AG04449 (cell line): Measurements from ENCODE around the gene NUCB1.

ENCODE experiments used
- CTCF ChIA-PET: fragments of 350-600 bp; formaldehyde crosslinking; extraction: SDS; loops from one replicate; lab custom pipeline; 2021; ENCODE audit warnings: antibody characterized with exemption; lab: Yijun Ruan, JAX
- POLR2A ChIA-PET: fragments of 400-600, 350-600 bp; formaldehyde crosslinking; extraction: SDS; loops from one replicate; lab custom pipeline; 2020; ENCODE audit warnings: antibody characterized with exemption, inconsistent platforms; lab: Yijun Ruan, JAX
- DNase-seq: peaks from one replicate; pipeline ENCODE4 v3.0.0-alpha.2; 2010; ENCODE audit warnings: low read depth, low spot score
- H3K4me3 ChIP-seq: 2 replicates; pipeline ENCODE4 v1.5.1; 2011; ENCODE audit warnings: low read depth, mild to moderate bottlenecking, control low read depth, low read length
- TF ChIP-seq, protein P1 (sequence below): IDR thresholded peaks from one replicate; pipeline ENCODE4 v1.5.1; 2011; ENCODE audit warnings: mild to moderate bottlenecking, moderate library complexity, low read length, control low read depth, inconsistent platforms; ENCODE audit not compliant: insufficient read depth; ENCODE audit errors: missing control alignments

The NUCB1 gene

DNA sequence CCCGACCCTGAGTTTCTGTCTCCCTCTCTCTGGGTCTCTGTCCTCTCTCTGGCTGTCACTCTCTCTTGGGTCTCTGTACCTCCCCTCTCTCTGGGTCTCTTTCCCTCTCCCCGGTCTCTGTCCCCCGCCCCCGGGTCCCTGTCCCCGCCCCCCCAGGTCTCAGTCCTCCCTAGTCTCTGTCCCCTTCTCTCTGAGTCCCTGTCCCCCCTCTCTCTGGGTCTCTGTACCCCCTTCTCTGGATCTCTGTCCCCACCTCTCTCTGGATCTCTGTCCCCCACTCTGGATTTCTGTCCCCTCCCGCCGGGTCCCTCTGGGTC lies 62.7 kb downstream of the NUCB1 start:
- POLR2A ChIA-PET = interaction anchor here (1.1 kb wide), 1 partner anchor 154 kb away, joined by 3 read pairs; no protein-coding TSS in a partner anchor
- TF ChIP-seq, protein P1, sequence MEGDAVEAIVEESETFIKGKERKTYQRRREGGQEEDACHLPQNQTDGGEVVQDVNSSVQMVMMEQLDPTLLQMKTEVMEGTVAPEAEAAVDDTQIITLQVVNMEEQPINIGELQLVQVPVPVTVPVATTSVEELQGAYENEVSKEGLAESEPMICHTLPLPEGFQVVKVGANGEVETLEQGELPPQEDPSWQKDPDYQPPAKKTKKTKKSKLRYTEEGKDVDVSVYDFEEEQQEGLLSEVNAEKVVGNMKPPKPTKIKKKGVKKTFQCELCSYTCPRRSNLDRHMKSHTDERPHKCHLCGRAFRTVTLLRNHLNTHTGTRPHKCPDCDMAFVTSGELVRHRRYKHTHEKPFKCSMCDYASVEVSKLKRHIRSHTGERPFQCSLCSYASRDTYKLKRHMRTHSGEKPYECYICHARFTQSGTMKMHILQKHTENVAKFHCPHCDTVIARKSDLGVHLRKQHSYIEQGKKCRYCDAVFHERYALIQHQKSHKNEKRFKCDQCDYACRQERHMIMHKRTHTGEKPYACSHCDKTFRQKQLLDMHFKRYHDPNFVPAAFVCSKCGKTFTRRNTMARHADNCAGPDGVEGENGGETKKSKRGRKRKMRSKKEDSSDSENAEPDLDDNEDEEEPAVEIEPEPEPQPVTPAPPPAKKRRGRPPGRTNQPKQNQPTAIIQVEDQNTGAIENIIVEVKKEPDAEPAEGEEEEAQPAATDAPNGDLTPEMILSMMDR = no peak
- no peak overlapping the region for H3K4me3 ChIP-seq
- CTCF ChIA-PET = interaction anchor here (2.3 kb wide), 1 partner anchor 8 kb away, joined by 5 read pairs; no protein-coding TSS in a partner anchor
- no peak for DNase-seq

DNA sequence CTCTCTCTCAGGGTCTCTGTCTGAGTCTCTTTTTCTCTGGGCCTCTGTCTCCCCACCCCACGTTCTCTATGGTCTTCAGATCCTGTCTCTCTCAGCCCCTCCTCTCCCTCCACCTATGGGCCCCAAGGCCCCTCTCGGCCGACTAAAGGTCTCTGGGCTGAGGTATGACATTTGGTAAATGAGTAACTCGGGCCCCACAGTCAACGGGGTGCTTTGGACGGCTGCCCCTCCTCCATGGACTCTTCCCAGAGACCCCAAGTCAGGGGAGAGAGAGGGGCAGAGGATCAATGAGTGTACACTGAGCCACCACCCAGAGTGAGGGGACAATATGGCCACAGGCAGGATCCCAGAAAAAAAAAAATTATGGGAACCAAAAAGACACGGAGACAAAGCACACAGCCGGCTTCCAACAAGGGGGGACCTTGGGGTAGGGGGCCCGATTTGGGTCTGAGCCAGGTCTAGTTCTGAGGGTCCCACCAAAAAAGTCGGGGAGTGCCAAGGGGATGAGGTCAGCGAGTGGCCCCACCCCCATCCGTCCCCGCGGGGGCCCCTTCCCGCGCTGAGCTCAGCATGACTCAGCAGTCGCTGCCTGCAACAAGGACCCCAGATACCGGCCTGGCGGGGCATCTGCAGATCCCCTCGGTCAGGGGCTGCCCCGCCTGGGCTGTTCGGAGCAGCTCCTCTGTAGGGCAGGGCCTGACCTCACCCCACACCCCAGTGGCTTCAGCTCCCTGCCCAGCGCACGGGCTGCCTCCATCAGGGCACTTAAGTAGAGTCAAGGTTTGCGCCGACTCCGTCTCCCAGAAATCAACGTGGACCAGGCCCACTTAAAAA lies 63.5 kb downstream of the NUCB1 start:
- H3K4me3 ChIP-seq = peak overlapping the region; percentile 23
- no peak for DNase-seq
- TF ChIP-seq, protein P1 = no peak
- ChIA-PET CTCF (interaction anchor here (0.7 to 1.5 kb wide), 5 partner anchors 10 to 186 kb away, joined by 3 to 6 read pairs (median 4); partner anchors contain the start of genes GYS1 and RUVBL2), POLR2A (interaction anchor here (0.6 to 1.6 kb wide), 14 partner anchors 9 to 180 kb away, joined by 3 to 16 read pairs (median 4); partner anchors contain the start of genes BAX, GYS1, NUCB1 and RUVBL2)

DNA sequence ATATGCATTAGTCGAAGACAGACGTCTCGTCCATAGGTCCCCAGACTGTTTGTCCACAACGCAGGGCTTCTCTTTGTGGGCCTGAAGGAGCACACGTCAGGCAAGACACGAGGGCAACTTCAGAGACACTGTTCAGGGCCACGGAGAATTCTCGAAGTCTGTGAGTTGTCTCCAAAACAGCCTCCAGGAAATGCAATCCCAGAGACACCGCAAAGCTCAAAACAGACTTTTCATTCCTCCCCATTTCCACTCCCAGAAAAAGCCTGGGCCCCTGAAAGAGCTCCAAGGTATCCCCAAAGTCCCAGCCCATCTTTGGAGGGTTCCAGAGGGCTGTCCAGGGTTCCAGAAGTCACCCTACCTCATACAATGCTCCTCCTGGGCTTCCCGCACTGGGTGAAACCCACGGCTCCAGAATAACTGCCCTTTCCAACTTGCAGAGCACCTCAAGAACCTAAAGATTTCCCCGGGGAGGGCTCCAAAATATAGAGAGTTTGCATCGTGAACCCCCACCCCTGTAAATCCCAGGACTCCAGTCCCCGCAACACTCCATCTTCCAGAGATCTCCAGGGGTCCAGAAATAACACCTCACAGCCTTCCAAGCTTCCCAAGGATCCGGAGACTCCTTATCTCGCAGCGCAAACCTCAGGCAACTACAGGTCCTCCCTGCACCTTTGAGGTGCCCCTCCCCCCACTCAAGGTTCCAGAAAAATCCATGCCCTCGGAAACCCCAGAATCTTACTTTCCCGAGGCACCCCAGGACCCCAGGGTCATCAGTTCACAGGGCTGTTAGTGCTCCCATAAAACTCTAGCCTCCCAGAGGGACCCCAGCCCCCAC lies 64.3 kb downstream of the NUCB1 start:
- TF ChIP-seq, protein P1 = no peak
- ChIA-PET POLR2A (interaction anchor here (0.6 to 7.5 kb wide), 17 partner anchors 9 to 181 kb away, joined by 3 to 119 read pairs (median 4); partner anchors contain the start of genes BAX, GYS1, NUCB1 and PPP1R15A), CTCF (interaction anchor here (0.6 to 3.0 kb wide), 8 partner anchors 9 to 187 kb away, joined by 3 to 12 read pairs (median 4); partner anchors contain the start of genes GYS1 and RUVBL2)
- no peak for DNase-seq
- H3K4me3 ChIP-seq = peak overlapping the region; percentile 23

DNA sequence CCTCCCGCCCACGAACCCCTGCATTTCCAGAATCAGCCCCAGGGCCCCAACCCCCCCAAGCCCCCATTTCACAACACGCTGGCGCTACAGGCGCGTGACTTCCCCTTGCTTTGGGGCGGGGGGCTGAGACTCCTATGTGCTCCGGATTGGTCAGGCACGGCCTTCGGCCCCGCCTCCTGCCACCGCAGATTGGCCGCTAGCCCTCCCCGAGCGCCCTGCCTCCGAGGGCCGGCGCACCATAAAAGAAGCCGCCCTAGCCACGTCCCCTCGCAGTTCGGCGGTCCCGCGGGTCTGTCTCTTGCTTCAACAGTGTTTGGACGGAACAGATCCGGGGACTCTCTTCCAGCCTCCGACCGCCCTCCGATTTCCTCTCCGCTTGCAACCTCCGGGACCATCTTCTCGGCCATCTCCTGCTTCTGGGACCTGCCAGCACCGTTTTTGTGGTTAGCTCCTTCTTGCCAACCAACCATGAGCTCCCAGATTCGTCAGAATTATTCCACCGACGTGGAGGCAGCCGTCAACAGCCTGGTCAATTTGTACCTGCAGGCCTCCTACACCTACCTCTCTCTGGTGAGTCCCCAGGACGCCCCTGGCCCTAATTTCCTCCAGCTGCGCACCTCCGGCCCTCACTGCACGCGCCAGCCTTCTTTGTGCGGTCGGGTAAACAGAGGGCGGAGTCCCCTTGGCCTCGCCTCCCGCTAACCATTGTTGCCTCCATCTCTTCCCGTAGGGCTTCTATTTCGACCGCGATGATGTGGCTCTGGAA lies 65.1 kb downstream of the NUCB1 start, which contains the start of gene FTL:
Gene FTL, plus strand, starts transcription at position 270 of the 766 bp plus-strand sequence. Its CDS starts 199 bp downstream, at position 469.
- H3K4me3 ChIP-seq = peak within 1 kb of the TSS; percentile 99
- peak; percentile 64 for DNase-seq
- POLR2A ChIA-PET = interaction anchor here (0.6 to 7.5 kb wide), 12 partner anchors 10 to 331 kb away, joined by 3 to 119 read pairs (median 6); partner anchors contain the start of genes BAX, HSD17B14, NUCB1 and PPP1R15A
- TF ChIP-seq, protein P1 = no peak
- CTCF ChIA-PET = interaction anchor here (1.7 to 3.1 kb wide), 3 partner anchors 12 to 170 kb away, joined by 6 to 17 read pairs (median 12); no protein-coding TSS in a partner anchor

DNA sequence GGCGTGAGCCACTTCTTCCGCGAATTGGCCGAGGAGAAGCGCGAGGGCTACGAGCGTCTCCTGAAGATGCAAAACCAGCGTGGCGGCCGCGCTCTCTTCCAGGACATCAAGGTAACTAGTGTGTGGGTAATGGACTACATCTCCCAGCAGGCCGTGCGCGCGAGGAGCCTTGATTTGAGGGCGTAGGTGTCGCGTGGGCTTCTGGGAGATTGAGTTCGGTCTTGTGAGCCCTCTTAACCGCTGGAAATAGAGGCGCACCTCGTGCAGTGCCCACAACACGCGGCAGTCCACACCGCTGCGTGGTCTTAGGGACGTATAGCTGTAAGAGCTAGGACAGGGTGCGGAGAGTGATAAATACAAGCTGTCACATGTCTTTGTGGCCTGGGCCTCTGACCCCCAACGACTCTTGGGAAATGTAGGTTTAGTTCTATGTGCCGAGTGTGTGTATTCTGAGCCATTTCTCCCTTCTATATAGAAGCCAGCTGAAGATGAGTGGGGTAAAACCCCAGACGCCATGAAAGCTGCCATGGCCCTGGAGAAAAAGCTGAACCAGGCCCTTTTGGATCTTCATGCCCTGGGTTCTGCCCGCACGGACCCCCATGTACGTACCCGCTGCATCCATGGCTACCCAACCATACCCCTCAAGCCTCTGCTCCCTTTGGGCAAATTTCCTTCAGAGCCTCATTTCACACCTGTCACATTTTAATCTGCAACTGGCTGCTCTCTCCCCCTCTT lies 65.9 kb downstream of the NUCB1 start:
- peak overlapping the region; percentile 99 for H3K4me3 ChIP-seq
- CTCF ChIA-PET = interaction anchor here (1.1 to 8.9 kb wide), 6 partner anchors 11 to 177 kb away, joined by 4 to 141 read pairs (median 9); no protein-coding TSS in a partner anchor
- POLR2A ChIA-PET = interaction anchor here (0.6 to 7.5 kb wide), 16 partner anchors 10 to 332 kb away, joined by 3 to 119 read pairs (median 6); partner anchors contain the start of genes BAX, HSD17B14, NUCB1 and PPP1R15A
- TF ChIP-seq, protein P1 = no peak
- DNase-seq = no peak
